GM19351 (cell line): ENCODE results near the gene S100A14.
A peak's percentile ranks its signal among the peaks of the same experiment; 100 is the strongest.

ENCODE experiments used
- ATAC-seq: cut with Tn5 transposase; IDR thresholded peaks from one replicate; pipeline ENCODE4 v1.9.1; 2021; ENCODE audit warnings: mild to moderate bottlenecking, moderate library complexity; ENCODE audit not compliant: unreplicated experiment

S100A14 gene

GRCh38 chr1:153639280-153639679 lies 23.2 kb upstream of the S100A14 start:
- no peak for ATAC-seq

GRCh38 chr1:153638261-153638660 lies 22.1 kb upstream of the S100A14 start:
- no peak for ATAC-seq

GRCh38 chr1:153636312-153636711 lies 20.2 kb upstream of the S100A14 start:
- no peak for ATAC-seq

- no peak for ATAC-seq
Measured at GRCh38 chr1:153635872-153636271, 19.7 kb upstream of the S100A14 start.

- peak; percentile 87 for ATAC-seq
Measured at GRCh38 chr1:153633754-153634665, 17.9 kb upstream of the S100A14 start, which contains the start of gene CHTOP. CHTOP (plus strand) TSS chr1:153634066; CDS start chr1:153636589, 2,523 bp downstream.

- ATAC-seq: peak; percentile 4
Measured at GRCh38 chr1:153633161-153633753, 17.1 kb upstream of the S100A14 start.

- no peak for ATAC-seq
Measured at GRCh38 chr1:153631047-153632022, 15.2 kb upstream of the S100A14 start.

GRCh38 chr1:153630384-153630783 lies 14.3 kb upstream of the S100A14 start:
- no peak for ATAC-seq

- no peak for ATAC-seq
Measured at GRCh38 chr1:153629971-153630370, 13.8 kb upstream of the S100A14 start.

- ATAC-seq: no peak
Measured at GRCh38 chr1:153629343-153629665, 13.2 kb upstream of the S100A14 start.

GRCh38 chr1:153628638-153629342 lies 12.7 kb upstream of the S100A14 start:
- no peak for ATAC-seq

GRCh38 chr1:153627715-153628626 lies 11.8 kb upstream of the S100A14 start, which contains the start of gene S100A1:
S100A1 (plus strand) TSS chr1:153628434; CDS start chr1:153630522, 2,088 bp downstream.
- no peak for ATAC-seq

GRCh38 chr1:153626904-153627714 lies 11.0 kb upstream of the S100A14 start, which contains the start of gene S100A13:
S100A13 (minus strand) TSS chr1:153627505; CDS start chr1:153626472, 1,033 bp downstream.
- ATAC-seq: no peak

- ATAC-seq: no peak
Measured at GRCh38 chr1:153626477-153626903, 10.4 kb upstream of the S100A14 start.

- no peak for ATAC-seq
Measured at GRCh38 chr1:153624965-153625611, 9.0 kb upstream of the S100A14 start.

GRCh38 chr1:153623101-153623500 lies 7.0 kb upstream of the S100A14 start:
- no peak for ATAC-seq

- ATAC-seq: no peak
Measured at GRCh38 chr1:153619171-153619570, 3.0 kb upstream of the S100A14 start.

- peak; percentile 77 for ATAC-seq
Measured at GRCh38 chr1:153617663-153618062, 1.5 kb upstream of the S100A14 start.
